ENCODE data around the gene TMIGD1.

TMIGD1 gene

DNA sequence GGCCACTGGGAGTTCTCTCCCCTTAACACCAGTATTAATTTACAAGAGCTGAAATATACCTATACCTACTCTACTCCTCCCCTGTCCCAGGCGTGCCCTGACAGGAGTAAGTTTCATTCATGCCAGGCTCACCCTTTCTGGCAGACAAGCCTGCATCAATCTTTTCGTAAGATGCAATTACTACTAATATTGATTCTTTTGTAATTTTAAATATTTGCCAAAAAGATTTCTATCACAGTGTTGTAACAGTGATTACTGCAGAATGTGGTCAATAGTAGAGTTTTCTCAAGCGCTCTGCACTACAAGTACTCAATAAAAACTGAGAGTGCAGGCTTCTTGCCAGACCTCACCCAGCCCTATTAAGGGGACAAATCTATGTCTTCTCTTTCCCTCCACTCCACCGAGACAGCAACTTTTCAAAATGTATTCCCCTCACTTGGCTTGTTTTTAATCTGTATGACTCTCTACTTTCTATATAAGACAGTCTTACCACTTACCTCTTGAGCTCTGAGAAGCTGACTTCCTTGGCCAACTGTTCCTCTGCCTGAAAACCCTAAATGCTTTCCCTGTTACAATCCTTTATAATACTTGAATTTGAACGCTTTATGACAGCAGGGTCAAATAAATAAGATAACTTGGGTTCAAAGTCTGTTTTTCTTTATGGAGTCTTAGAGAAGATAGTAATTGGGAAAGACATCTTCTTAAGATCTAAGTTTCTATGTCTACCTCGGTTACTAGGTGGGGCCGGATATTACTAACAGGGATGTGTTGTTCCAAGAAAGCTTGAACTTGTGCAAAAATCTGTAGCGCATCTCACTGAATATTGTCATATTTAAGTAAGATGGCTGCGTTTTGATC lies at the start of gene TMIGD1:
Gene TMIGD1, minus strand, starts transcription at position 555 of the 858 bp plus-strand sequence. CDS start 1,924 bp downstream, outside the sequence.
- no peak within 1 kb of the TSS for H3K9ac ChIP-seq (ENCODE audit: low read length)
- H3K4me3 ChIP-seq (ENCODE audit: low read length): no peak within 1 kb of the TSS
- peak within 1 kb of the TSS; percentile 65; the same call in 1 of the 2 replicates for H3K27ac ChIP-seq (ENCODE audit: low read length)
- no peaks in the 10 kb centered on the region for H4K20me1 ChIP-seq (ENCODE audit: insufficient read depth, low read length)
- no peaks in the 10 kb centered on the region for H3K9me3 ChIP-seq (replicated peaks; ENCODE audit: insufficient read depth, low read length)
- DNase-seq: no peak
- TF ChIP-seq EZH2 (optimal IDR thresholded peaks at IDR 0.05; ENCODE audit: low read depth, low read length) (no peak), EZH2phosphoT487 (IDR thresholded peaks at IDR 0.05; ENCODE audit: low read length) (no peak)
- TF ChIP-seq, protein P1, sequence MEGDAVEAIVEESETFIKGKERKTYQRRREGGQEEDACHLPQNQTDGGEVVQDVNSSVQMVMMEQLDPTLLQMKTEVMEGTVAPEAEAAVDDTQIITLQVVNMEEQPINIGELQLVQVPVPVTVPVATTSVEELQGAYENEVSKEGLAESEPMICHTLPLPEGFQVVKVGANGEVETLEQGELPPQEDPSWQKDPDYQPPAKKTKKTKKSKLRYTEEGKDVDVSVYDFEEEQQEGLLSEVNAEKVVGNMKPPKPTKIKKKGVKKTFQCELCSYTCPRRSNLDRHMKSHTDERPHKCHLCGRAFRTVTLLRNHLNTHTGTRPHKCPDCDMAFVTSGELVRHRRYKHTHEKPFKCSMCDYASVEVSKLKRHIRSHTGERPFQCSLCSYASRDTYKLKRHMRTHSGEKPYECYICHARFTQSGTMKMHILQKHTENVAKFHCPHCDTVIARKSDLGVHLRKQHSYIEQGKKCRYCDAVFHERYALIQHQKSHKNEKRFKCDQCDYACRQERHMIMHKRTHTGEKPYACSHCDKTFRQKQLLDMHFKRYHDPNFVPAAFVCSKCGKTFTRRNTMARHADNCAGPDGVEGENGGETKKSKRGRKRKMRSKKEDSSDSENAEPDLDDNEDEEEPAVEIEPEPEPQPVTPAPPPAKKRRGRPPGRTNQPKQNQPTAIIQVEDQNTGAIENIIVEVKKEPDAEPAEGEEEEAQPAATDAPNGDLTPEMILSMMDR (IDR thresholded peaks at IDR 0.05; ENCODE audit: low read length): no peak
- no peaks in the 10 kb centered on the region for H3K79me2 ChIP-seq (ENCODE audit: low read length)
- H3K36me3 ChIP-seq (replicated peaks; ENCODE audit: insufficient read depth, low read length): no peaks in the 10 kb centered on the region
- peak within 1 kb of the TSS; percentile 37 for H3K4me2 ChIP-seq (ENCODE audit: low read depth, low read length)
- no peaks in the 10 kb centered on the region for H3K27me3 ChIP-seq (replicated peaks; ENCODE audit: insufficient read depth, low read length)
- peaks cover 26% of the 10 kb centered on the region for H3K4me1 ChIP-seq (ENCODE audit: low read length)
- no peaks in the 10 kb centered on the region for H3K9me2 ChIP-seq (replicated peaks; ENCODE audit: insufficient read depth, low read length)
- peaks cover 11% of the 10 kb centered on the region for H3F3A ChIP-seq (ENCODE audit: insufficient read depth, low read length)
- H2AFZ ChIP-seq (ENCODE audit: low read length): no peak within 1 kb of the TSS

DNA sequence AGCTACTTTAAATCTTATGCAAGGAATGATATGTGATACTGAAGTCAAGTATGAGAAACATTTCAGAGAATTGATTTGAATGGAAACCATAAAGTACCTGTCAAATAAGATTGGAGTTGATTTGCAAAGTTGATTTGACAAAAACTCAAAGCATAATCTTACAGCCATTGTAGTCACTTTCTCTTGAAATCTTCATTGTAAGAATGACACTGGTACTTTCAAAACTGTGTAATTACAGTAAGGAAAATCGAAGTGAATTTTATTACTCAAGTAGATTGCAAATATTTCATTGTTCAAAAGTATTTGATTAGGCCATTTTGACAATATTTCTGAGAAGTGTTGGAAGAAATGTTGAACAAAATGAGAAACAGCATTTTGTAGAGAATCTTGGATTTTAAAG lies 48.5 kb upstream of the TMIGD1 start:
- Histone ChIP-seq H2AFZ (ENCODE audit: low read length) (no peak overlapping the region), H3K36me3 (replicated peaks; ENCODE audit: insufficient read depth, low read length) (no peaks in the 10 kb centered on the region), H3K9me2 (replicated peaks; ENCODE audit: insufficient read depth, low read length) (no peaks in the 10 kb centered on the region), H3K27ac (ENCODE audit: low read length) (no peak overlapping the region), H3K27me3 (replicated peaks; ENCODE audit: insufficient read depth, low read length) (no peaks in the 10 kb centered on the region), H3F3A (ENCODE audit: insufficient read depth, low read length) (no peaks in the 10 kb centered on the region), H3K79me2 (ENCODE audit: low read length) (peaks cover 19% of the 10 kb centered on the region), H3K9me3 (replicated peaks; ENCODE audit: insufficient read depth, low read length) (no peaks in the 10 kb centered on the region), H3K9ac (ENCODE audit: low read length) (no peak overlapping the region), H3K4me3 (ENCODE audit: low read length) (no peak overlapping the region), H4K20me1 (ENCODE audit: insufficient read depth, low read length) (no peaks in the 10 kb centered on the region), H3K4me1 (ENCODE audit: low read length) (peaks cover 16% of the 10 kb centered on the region; the same call in 1 of the 2 replicates), H3K4me2 (ENCODE audit: low read depth, low read length) (no peak overlapping the region)
- TF ChIP-seq, protein P1 (IDR thresholded peaks at IDR 0.05; ENCODE audit: low read length): no peak
- no peak for TF ChIP-seq EZH2 (optimal IDR thresholded peaks at IDR 0.05; ENCODE audit: low read depth, low read length)
- TF ChIP-seq EZH2phosphoT487 (IDR thresholded peaks at IDR 0.05; ENCODE audit: low read length): no peak
- no peak for DNase-seq

DNA sequence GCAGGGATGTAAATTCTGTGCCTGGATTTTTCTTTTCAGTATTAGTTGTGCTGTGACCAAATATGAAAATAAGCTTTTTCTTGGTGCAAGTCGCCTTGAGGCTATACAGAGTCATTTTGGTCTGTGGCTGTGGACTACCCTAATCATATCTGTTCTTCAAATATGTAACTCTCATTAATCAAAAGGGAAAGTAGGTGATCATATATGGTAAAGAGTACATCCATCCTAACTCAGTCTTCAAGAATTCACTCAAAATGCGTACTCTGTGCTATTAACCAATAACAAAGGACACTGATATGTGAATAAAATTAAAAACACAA lies 47.4 kb upstream of the TMIGD1 start:
- no peaks in the 10 kb centered on the region for H3K9me2 ChIP-seq (replicated peaks; ENCODE audit: insufficient read depth, low read length)
- no peaks in the 10 kb centered on the region for H3K36me3 ChIP-seq (replicated peaks; ENCODE audit: insufficient read depth, low read length)
- peaks cover 19% of the 10 kb centered on the region for H3K79me2 ChIP-seq (ENCODE audit: low read length)
- no peak for TF ChIP-seq EZH2 (optimal IDR thresholded peaks at IDR 0.05; ENCODE audit: low read depth, low read length)
- TF ChIP-seq, protein P1 (IDR thresholded peaks at IDR 0.05; ENCODE audit: low read length): no peak
- TF ChIP-seq EZH2phosphoT487 (IDR thresholded peaks at IDR 0.05; ENCODE audit: low read length): no peak
- no peak overlapping the region for H2AFZ ChIP-seq (ENCODE audit: low read length)
- no peak for DNase-seq
- H3K4me1 ChIP-seq (ENCODE audit: low read length): peaks cover 25% of the 10 kb centered on the region
- no peak overlapping the region for H3K4me2 ChIP-seq (ENCODE audit: low read depth, low read length)
- H3K9me3 ChIP-seq (replicated peaks; ENCODE audit: insufficient read depth, low read length): no peaks in the 10 kb centered on the region
- H3F3A ChIP-seq (ENCODE audit: insufficient read depth, low read length): peaks cover 6% of the 10 kb centered on the region; the same call in 1 of the 2 replicates
- no peak overlapping the region for H3K9ac ChIP-seq (ENCODE audit: low read length)
- no peak overlapping the region for H3K4me3 ChIP-seq (ENCODE audit: low read length)
- no peaks in the 10 kb centered on the region for H3K27me3 ChIP-seq (replicated peaks; ENCODE audit: insufficient read depth, low read length)
- no peak overlapping the region for H3K27ac ChIP-seq (ENCODE audit: low read length)
- no peaks in the 10 kb centered on the region for H4K20me1 ChIP-seq (ENCODE audit: insufficient read depth, low read length)
